ENCODE measurements around the gene FGD4.

Gene FGD4

GRCh38 chr12:32483499-32483898, 84.1 kb downstream of the FGD4 start:
- Histone ChIP-seq H3K4me1 (ENCODE audit: insufficient read depth, low read length, poor library complexity, severe bottlenecking) (peaks cover 17% of the 10 kb centered on the region), H3K9me2 (replicated peaks; ENCODE audit: low read depth, low read length) (no peaks in the 10 kb centered on the region), H3K9ac (ENCODE audit: low read depth, low read length, poor library complexity, severe bottlenecking) (no peak overlapping the region), H3K4me2 (ENCODE audit: low read depth, low read length, poor library complexity, severe bottlenecking) (peak overlapping the region; percentile 3), H2AFZ (ENCODE audit: low read length) (peak overlapping the region; percentile 38; the same call in 1 of the 2 replicates), H3K27me3 (ENCODE audit: insufficient read depth, low read length, poor library complexity, severe bottlenecking) (no peaks in the 10 kb centered on the region), H3K4me3 (ENCODE audit: low read length, poor library complexity, severe bottlenecking) (no peak overlapping the region), H3K9me3 (ENCODE audit: insufficient read depth, low read depth, low read length) (no peaks in the 10 kb centered on the region), H4K20me1 (ENCODE audit: insufficient read depth, low read length, poor library complexity, severe bottlenecking) (no peaks in the 10 kb centered on the region), H3F3A (ENCODE audit: low read depth) (no peaks in the 10 kb centered on the region), H3K79me2 (ENCODE audit: insufficient read depth, low read length) (no peaks in the 10 kb centered on the region), H3K36me3 (ENCODE audit: insufficient read depth, low read length) (no peaks in the 10 kb centered on the region)
- TF ChIP-seq CTCF (conservative IDR thresholded peaks at IDR 0.05; ENCODE audit: low read length) (no peak), EZH2phosphoT487 (IDR thresholded peaks at IDR 0.05; ENCODE audit: borderline replicate concordance) (no peak)

GRCh38 chr12:32483993-32484392, 84.6 kb downstream of the FGD4 start:
- no peaks in the 10 kb centered on the region for H4K20me1 ChIP-seq (ENCODE audit: insufficient read depth, low read length, poor library complexity, severe bottlenecking)
- H3K9me2 ChIP-seq (replicated peaks; ENCODE audit: low read depth, low read length) = no peaks in the 10 kb centered on the region
- H3K36me3 ChIP-seq (ENCODE audit: insufficient read depth, low read length) = no peaks in the 10 kb centered on the region
- H3K4me3 ChIP-seq (ENCODE audit: low read length, poor library complexity, severe bottlenecking) = no peak overlapping the region
- no peak for TF ChIP-seq EZH2phosphoT487 (IDR thresholded peaks at IDR 0.05; ENCODE audit: borderline replicate concordance)
- TF ChIP-seq CTCF (conservative IDR thresholded peaks at IDR 0.05; ENCODE audit: low read length) = no peak
- H3K79me2 ChIP-seq (ENCODE audit: insufficient read depth, low read length) = no peaks in the 10 kb centered on the region
- peaks cover 17% of the 10 kb centered on the region for H3K4me1 ChIP-seq (ENCODE audit: insufficient read depth, low read length, poor library complexity, severe bottlenecking)
- H3K27me3 ChIP-seq (ENCODE audit: insufficient read depth, low read length, poor library complexity, severe bottlenecking) = no peaks in the 10 kb centered on the region
- H3F3A ChIP-seq (ENCODE audit: low read depth) = no peaks in the 10 kb centered on the region
- no peak overlapping the region for H3K4me2 ChIP-seq (ENCODE audit: low read depth, low read length, poor library complexity, severe bottlenecking)
- H3K9ac ChIP-seq (ENCODE audit: low read depth, low read length, poor library complexity, severe bottlenecking) = no peak overlapping the region
- no peak overlapping the region; the same call in 1 of the 2 replicates for H2AFZ ChIP-seq (ENCODE audit: low read length)
- no peaks in the 10 kb centered on the region for H3K9me3 ChIP-seq (ENCODE audit: insufficient read depth, low read depth, low read length)

- Histone ChIP-seq H3K9me2 (replicated peaks; ENCODE audit: low read depth, low read length) (no peaks in the 10 kb centered on the region), H2AFZ (ENCODE audit: low read length) (peak overlapping the region; percentile 42; the same call in 1 of the 2 replicates), H3K9me3 (ENCODE audit: insufficient read depth, low read depth, low read length) (no peaks in the 10 kb centered on the region), H3K27me3 (ENCODE audit: insufficient read depth, low read length, poor library complexity, severe bottlenecking) (no peaks in the 10 kb centered on the region), H3K79me2 (ENCODE audit: insufficient read depth, low read length) (no peaks in the 10 kb centered on the region), H3K4me2 (ENCODE audit: low read depth, low read length, poor library complexity, severe bottlenecking) (no peak overlapping the region), H4K20me1 (ENCODE audit: insufficient read depth, low read length, poor library complexity, severe bottlenecking) (no peaks in the 10 kb centered on the region), H3F3A (ENCODE audit: low read depth) (no peaks in the 10 kb centered on the region), H3K4me1 (ENCODE audit: insufficient read depth, low read length, poor library complexity, severe bottlenecking) (peaks cover 17% of the 10 kb centered on the region), H3K36me3 (ENCODE audit: insufficient read depth, low read length) (no peaks in the 10 kb centered on the region), H3K4me3 (ENCODE audit: low read length, poor library complexity, severe bottlenecking) (no peak overlapping the region), H3K9ac (ENCODE audit: low read depth, low read length, poor library complexity, severe bottlenecking) (no peak overlapping the region)
- TF ChIP-seq EZH2phosphoT487 (IDR thresholded peaks at IDR 0.05; ENCODE audit: borderline replicate concordance) (no peak), CTCF (conservative IDR thresholded peaks at IDR 0.05; ENCODE audit: low read length) (no peak)
Measured at GRCh38 chr12:32486158-32486557, 86.8 kb downstream of the FGD4 start.
